Chondrocyte (in vitro differentiated cells): ENCODE data around the gene SERGEF. TPM values are rescaled to one million over a fixed set of nuclear protein-coding genes. Genes with fewer than 3 reads are reported as not detected.
A peak's percentile ranks its signal among the peaks of the same experiment; 100 is the strongest.

Source experiments
- DNase-seq: peaks from one replicate; pipeline ENCODE4 v3.0.0; 2021; ENCODE audit warnings: mixed read lengths, low spot score
- H3K27ac Mint-ChIP-seq: one replicate; pipeline ENCODE4 v1.8.0; 2021; ENCODE audit warnings: mild to moderate bottlenecking, moderate library complexity, mixed read lengths; ENCODE audit not compliant: unreplicated experiment
- H3K27me3 Mint-ChIP-seq: 2 replicates; pipeline ENCODE4 v1.8.0; 2021; ENCODE audit warnings: low read depth, mixed read lengths
- H3K36me3 Mint-ChIP-seq: 2 replicates; pipeline ENCODE4 v1.8.0; 2021; ENCODE audit warnings: low read depth, mixed read lengths
- H3K4me1 Mint-ChIP-seq: 2 replicates; pipeline ENCODE4 v1.8.0; 2021; ENCODE audit warnings: low read depth, mild to moderate bottlenecking, mixed read lengths
- H3K4me3 Mint-ChIP-seq: one replicate; pipeline ENCODE4 v1.8.0; 2021; ENCODE audit warnings: mild to moderate bottlenecking, moderate library complexity, mixed read lengths; ENCODE audit not compliant: unreplicated experiment
- H3K9me3 Mint-ChIP-seq: 2 replicates; pipeline ENCODE4 v1.8.0; 2021; ENCODE audit warnings: low read depth, mixed read lengths
- CTCF ChIP-seq: fragments of 200-600 bp; sonication (generic); IDR thresholded peaks from 2 replicates; pipeline ENCODE4 v1.5.0; 2021; ENCODE audit warnings: antibody characterized with exemption, mild to moderate bottlenecking, moderate library complexity
- total RNA-seq: library from RNA; stranded (reverse); gene quantifications from 3 replicates; pipeline ENCODE4 v1.2.1, GENCODE V29; 2021

The SERGEF gene
- total RNA-seq, 1 donor from 2014 or later = 37.6 TPM

GRCh38 chr11:17791144-17791543 lies 221.7 kb downstream of the SERGEF start:
- peaks cover 4% of the 10 kb centered on the region for H3K36me3 Mint-ChIP-seq
- no peak for TF ChIP-seq CTCF
- H3K9me3 Mint-ChIP-seq = no peaks in the 10 kb centered on the region
- no peaks in the 10 kb centered on the region for H3K27me3 Mint-ChIP-seq
- peaks cover 19% of the 10 kb centered on the region for H3K4me1 Mint-ChIP-seq
- DNase-seq = no peak
- H3K27ac Mint-ChIP-seq = no peak overlapping the region
- no peak overlapping the region for H3K4me3 Mint-ChIP-seq

DNA sequence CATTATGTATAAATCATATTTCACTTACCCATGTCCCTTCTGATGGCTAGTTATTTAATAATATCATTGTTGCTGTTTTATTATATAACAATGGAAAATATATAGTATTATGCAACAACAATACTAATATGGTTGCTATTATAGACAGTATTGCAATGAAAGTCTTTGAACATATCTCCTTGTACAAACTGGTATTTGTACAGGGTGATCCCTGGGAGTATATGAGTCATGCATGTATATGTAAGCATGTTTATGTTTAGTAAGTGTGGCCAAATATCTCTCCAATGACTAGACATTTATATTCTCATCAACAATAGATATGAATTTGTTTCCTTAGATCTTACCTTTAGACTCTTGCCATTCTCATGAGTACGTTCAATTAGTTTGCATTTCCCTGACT lies 222.4 kb downstream of the SERGEF start:
- Mint-ChIP-seq H3K27ac (no peak overlapping the region), H3K4me1 (peaks cover 19% of the 10 kb centered on the region), H3K27me3 (no peaks in the 10 kb centered on the region), H3K9me3 (no peaks in the 10 kb centered on the region), H3K4me3 (no peak overlapping the region), H3K36me3 (peaks cover 4% of the 10 kb centered on the region)
- no peak for DNase-seq
- TF ChIP-seq CTCF = no peak

DNA sequence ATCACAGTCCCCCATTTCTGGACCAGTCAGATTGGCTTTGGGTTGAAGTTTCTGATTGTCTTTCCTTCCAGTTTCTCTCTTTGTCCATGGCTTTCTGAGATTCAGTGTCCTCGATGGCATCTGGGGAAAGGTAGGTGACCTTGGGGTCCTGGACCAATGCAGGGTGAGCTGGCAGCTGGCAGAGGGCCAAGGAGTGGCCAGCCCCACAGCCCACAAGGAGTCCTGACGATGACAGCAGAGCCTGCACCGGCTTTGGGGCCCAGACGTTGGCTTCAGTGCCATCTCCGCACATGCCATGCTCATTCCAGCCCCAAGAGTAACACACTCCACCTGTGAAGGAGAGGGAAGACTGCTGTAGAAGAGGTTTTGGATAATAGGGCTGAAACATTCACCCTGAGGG lies 224.8 kb downstream of the SERGEF start:
- no peaks in the 10 kb centered on the region for H3K9me3 Mint-ChIP-seq
- peaks cover 19% of the 10 kb centered on the region for H3K4me1 Mint-ChIP-seq
- DNase-seq = no peak
- H3K27me3 Mint-ChIP-seq = no peaks in the 10 kb centered on the region
- H3K36me3 Mint-ChIP-seq = peaks cover 6% of the 10 kb centered on the region
- no peak overlapping the region for H3K4me3 Mint-ChIP-seq
- no peak for TF ChIP-seq CTCF
- peak overlapping the region; percentile 38 for H3K27ac Mint-ChIP-seq

DNA sequence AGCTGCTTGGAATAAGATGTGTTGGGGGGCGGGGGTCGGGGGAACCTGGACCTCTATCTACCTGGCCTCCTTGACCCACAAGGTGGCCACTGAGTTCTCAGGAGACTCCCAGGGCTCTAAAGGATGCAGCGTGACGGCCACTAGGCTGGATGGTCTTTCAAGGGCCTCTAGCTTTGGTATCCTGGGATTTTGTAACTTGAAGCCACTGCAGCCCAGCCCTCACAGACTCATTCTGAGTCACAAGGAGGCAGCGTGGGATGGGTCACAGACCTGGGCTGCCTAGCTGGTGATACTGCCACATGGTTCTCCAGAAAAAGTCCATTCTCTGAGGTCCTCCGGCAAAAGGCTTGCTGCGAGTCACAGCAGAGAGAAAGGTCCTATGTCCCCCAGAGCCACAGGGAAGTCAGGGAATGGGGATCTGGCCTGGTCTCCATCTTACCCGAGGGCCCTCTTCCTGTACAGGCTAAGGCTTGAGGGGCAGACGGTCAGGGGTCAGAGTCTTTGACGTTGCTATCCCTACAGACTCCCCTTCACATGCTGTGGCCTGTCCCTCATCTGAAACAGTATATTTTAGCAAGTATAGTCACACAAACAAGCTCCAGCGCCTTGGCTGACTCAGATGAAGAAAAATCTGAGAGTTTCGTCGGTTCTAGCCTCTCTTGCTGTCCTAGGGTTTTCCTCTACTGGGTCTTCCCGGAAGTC lies 225.9 kb downstream of the SERGEF start:
- Mint-ChIP-seq H3K27ac (peak overlapping the region; percentile 75), H3K27me3 (no peaks in the 10 kb centered on the region), H3K9me3 (no peaks in the 10 kb centered on the region), H3K4me1 (peaks cover 19% of the 10 kb centered on the region), H3K4me3 (no peak overlapping the region), H3K36me3 (peaks cover 6% of the 10 kb centered on the region)
- DNase-seq = no peak
- TF ChIP-seq CTCF = no peak

DNA sequence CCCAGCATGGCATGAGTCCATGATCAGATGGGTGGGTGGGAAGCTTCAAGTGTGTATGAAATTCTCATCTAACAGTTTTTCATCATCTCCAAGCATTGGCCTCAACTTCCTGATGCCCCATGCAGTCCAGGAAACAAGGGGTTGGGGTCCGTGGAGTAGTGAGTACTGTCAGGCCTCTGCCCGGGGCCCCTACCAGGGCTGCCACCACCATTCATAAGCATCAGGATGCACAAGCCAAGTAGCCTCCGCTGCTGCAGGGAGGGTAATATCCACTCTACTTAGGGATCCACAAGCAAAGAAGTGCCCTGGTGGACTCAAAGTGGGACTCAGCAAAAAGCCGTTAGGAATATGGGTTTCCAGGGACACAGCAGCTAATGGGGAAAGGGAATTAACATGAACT lies 229.0 kb downstream of the SERGEF start:
- no peak for DNase-seq
- Mint-ChIP-seq H3K27ac (no peak overlapping the region), H3K4me3 (no peak overlapping the region), H3K9me3 (no peaks in the 10 kb centered on the region), H3K27me3 (no peaks in the 10 kb centered on the region), H3K36me3 (peaks cover 6% of the 10 kb centered on the region), H3K4me1 (peaks cover 11% of the 10 kb centered on the region)
- no peak for TF ChIP-seq CTCF
